ENCODE results near the gene UBR2.

GRCh38 chr6:42735976-42736375, 172.1 kb downstream of the UBR2 start:
- no peak for TF ChIP-seq CTCF (IDR thresholded peaks at IDR 0.05)
- TF ChIP-seq POLR2A (IDR thresholded peaks at IDR 0.05): no peak

Data from adrenal gland (tissue), 5 donors.